Stomach (tissue), 4 donors: ENCODE results near the gene SEPTIN10.

ENCODE experiments used
- CTCF ChIP-seq, 7 experiments: fragments of 450-650 bp in 4 of 7; fragments of 200-600 bp in 3 of 7; sonication (generic) in 3 of 7; IDR thresholded peaks; one replicate each; pipeline ENCODE4 v1.5.1; 2016 to 2019; ENCODE audit warnings: antibody characterized with exemption in 7 of 7, control low read depth in 2 of 7, mild to moderate bottlenecking in 1 of 7
- EP300 ChIP-seq: sonication (generic); formaldehyde crosslinking; IDR thresholded peaks from one replicate; pipeline ENCODE4 v1.6.1; 2017; ENCODE audit warnings: antibody characterized with exemption
- POLR2A ChIP-seq, 4 donors: fragments of 450-650 bp; IDR thresholded peaks; one replicate each; pipeline ENCODE4 v1.6.1; 2016; ENCODE audit warnings: antibody characterized with exemption in 4 of 4, control low read depth in 2 of 4, mild to moderate bottlenecking in 1 of 4, moderate library complexity in 1 of 4
- POLR2AphosphoS5 ChIP-seq, 3 donors: sonication (generic); formaldehyde crosslinking; IDR thresholded peaks; one replicate each; pipeline ENCODE4 v1.6.1; 2016; ENCODE audit warnings: antibody characterized with exemption in 3 of 3

GRCh38 chr2:109595644-109596043 is 18.1 kb downstream of the SEPTIN10 start:
- no peak for TF ChIP-seq CTCF (IDR thresholded peaks at IDR 0.05)
- TF ChIP-seq EP300, result no peak
- TF ChIP-seq POLR2A (IDR thresholded peaks at IDR 0.05), result no peak
- TF ChIP-seq POLR2AphosphoS5 (IDR thresholded peaks at IDR 0.05), result no peak
